ENCODE measurements around the gene SCN5A. TPM values are rescaled to one million over a fixed set of nuclear protein-coding genes. Genes with fewer than 3 reads are reported as not detected.

The SCN5A gene
- total RNA-seq, 1 experiment from 2014 or later: 13.6 TPM

- TF ChIP-seq FOXP4 (CRISPR knock-in tag; IDR thresholded peaks at IDR 0.05) (no peak), ATF3 (CRISPR knock-in tag; conservative IDR thresholded peaks at IDR 0.05) (no peak)
Observed at GRCh38 chr3:38576131-38576525, 73.4 kb downstream of the SCN5A start (continued).

GRCh38 chr3:38575279-38575843 is 74.1 kb downstream of the SCN5A start:
- ChIA-PET CTCF (interaction anchor here (0.9 to 2.4 kb wide), 2 partner anchors 48 to 54 kb away, joined by 3 to 7 read pairs; no protein-coding TSS in a partner anchor), POLR2A (interaction anchor here (0.6 kb wide), 1 partner anchor 38 kb away, joined by 3 read pairs; no protein-coding TSS in a partner anchor)
- no peaks in the 10 kb centered on the region for H3K36me3 Mint-ChIP-seq
- TF ChIP-seq ATF3 (CRISPR knock-in tag; conservative IDR thresholded peaks at IDR 0.05) (no peak), ZSCAN18 (CRISPR knock-in tag; IDR thresholded peaks at IDR 0.05) (no peak), ZNF671 (CRISPR knock-in tag; IDR thresholded peaks at IDR 0.05) (no peak), SMAD4 (CRISPR knock-in tag; IDR thresholded peaks at IDR 0.05) (no peak), RORB (CRISPR knock-in tag; IDR thresholded peaks at IDR 0.05) (no peak), IRF2 (CRISPR knock-in tag; IDR thresholded peaks at IDR 0.05; ENCODE audit: borderline replicate concordance, low read depth) (no peak), AR (CRISPR knock-in tag; IDR thresholded peaks at IDR 0.05) (no peak), ZNF281 (CRISPR knock-in tag; IDR thresholded peaks at IDR 0.05) (no peak)
- DNase-seq (ENCODE audit: low spot score) (no peak), ATAC-seq (no peak)
- H3K9me3 Mint-ChIP-seq: no peaks in the 10 kb centered on the region
- H3K27me3 Mint-ChIP-seq (ENCODE audit: low read depth): no peaks in the 10 kb centered on the region
- no peak overlapping the region for H3K27ac Mint-ChIP-seq
- 0 out of 2 replicates have a peak, but pooled peaks cover 5% of the 10 kb centered on the region for H3K4me1 Mint-ChIP-seq
- no peak overlapping the region for H3K4me3 Mint-ChIP-seq

GRCh38 chr3:38574411-38575278 is 74.8 kb downstream of the SCN5A start:
- H3K4me1 Mint-ChIP-seq: 0 out of 2 replicates have a peak, but pooled peaks cover 5% of the 10 kb centered on the region
- no peaks in the 10 kb centered on the region for H3K36me3 Mint-ChIP-seq
- DNase-seq (ENCODE audit: low spot score): no peak
- no peaks in the 10 kb centered on the region for H3K9me3 Mint-ChIP-seq
- CTCF ChIA-PET: interaction anchor here (0.5 to 2.4 kb wide), 5 partner anchors 46 to 78 kb away, joined by 3 to 7 read pairs (median 5); no protein-coding TSS in a partner anchor
- H3K4me3 Mint-ChIP-seq: no peak overlapping the region
- no peak overlapping the region for H3K27ac Mint-ChIP-seq
- H3K27me3 Mint-ChIP-seq (ENCODE audit: low read depth): no peaks in the 10 kb centered on the region
- POLR2A ChIA-PET: interaction anchor here (0.6 kb wide), 1 partner anchor 37 kb away, joined by 3 read pairs; no protein-coding TSS in a partner anchor
- peak; percentile 64 for ATAC-seq
- no peak for TF ChIP-seq ZNF396 (CRISPR knock-in tag; IDR thresholded peaks at IDR 0.05; ENCODE audit: borderline replicate concordance)
- TF ChIP-seq MLX (CRISPR knock-in tag; IDR thresholded peaks at IDR 0.05): no peak
- TF ChIP-seq GRHL2 (CRISPR knock-in tag; IDR thresholded peaks at IDR 0.05; ENCODE audit: insufficient replicate concordance, severe bottlenecking): no peak
- no peak for TF ChIP-seq ZNF263 (CRISPR knock-in tag; IDR thresholded peaks at IDR 0.05; ENCODE audit: low read depth)
- TF ChIP-seq PREB (CRISPR knock-in tag; IDR thresholded peaks at IDR 0.05; ENCODE audit: borderline replicate concordance): no peak
- no peak for TF ChIP-seq FOXP4 (CRISPR knock-in tag; IDR thresholded peaks at IDR 0.05)
- no peak for TF ChIP-seq RELA (CRISPR knock-in tag; IDR thresholded peaks at IDR 0.05; ENCODE audit: borderline replicate concordance)

Data from WTC11 (cell line).